Loucy (cell line): ENCODE measurements around the gene B4GALT2.
A peak's percentile ranks its signal among the peaks of the same experiment; 100 is the strongest.

Experiments
- CTCF ChIP-seq: fragments of 200-600 bp; sonication (generic); conservative IDR thresholded peaks from 2 replicates; pipeline ENCODE4 v1.5.1; 2014; ENCODE audit warnings: mild to moderate bottlenecking, antibody characterized with exemption, low read length
- EZH2phosphoT487 ChIP-seq: fragments of 200-600 bp; IDR thresholded peaks from 2 replicates; pipeline ENCODE4 v1.6.1; 2018; ENCODE audit warnings: antibody characterized with exemption, mild to moderate bottlenecking, moderate library complexity, borderline replicate concordance

- TF ChIP-seq CTCF (peak; percentile 68), EZH2phosphoT487 (no peak)
Measured at GRCh38 chr1:43930168-43930948, 48.7 kb upstream of the B4GALT2 start.
